SK-N-SH (cell line): ENCODE measurements around the gene SH3BP4. TPM values are rescaled to one million over a fixed set of nuclear protein-coding genes. Genes with fewer than 3 reads are reported as not detected.

Source experiments
- CTCF ChIA-PET: fragments of 300-600, 350-600 bp; formaldehyde crosslinking; extraction: SDS; loops from one replicate; lab custom pipeline; 2021; lab: Yijun Ruan, JAX
- POLR2A ChIA-PET: fragments of 350-600 bp; sonication (Branson Sonifier 250); formaldehyde crosslinking; extraction: SDS; loops from one replicate; lab custom pipeline; 2020; ENCODE audit warnings: antibody characterized with exemption, inconsistent platforms; lab: Yijun Ruan, JAX
- DNase-seq: peaks from one replicate; pipeline ENCODE4 v3.0.0; 2012
- H2AFZ ChIP-seq: fragments of 200-600 bp; sonication (generic); 2 replicates; pipeline ENCODE4 v1.8.1; 2016; ENCODE audit warnings: antibody characterized with exemption, mild to moderate bottlenecking, low read depth
- H3F3A ChIP-seq: fragments of 200-600 bp; sonication (generic); replicated peaks from 2 replicates; pipeline ENCODE3; 2016; ENCODE audit warnings: antibody characterized with exemption, mild to moderate bottlenecking; ENCODE audit not compliant: insufficient read depth
- H3K27ac ChIP-seq, 2 experiments: fragments of 200-500 bp in 1 of 2; fragments of 200-600 bp in 1 of 2; sonication (Bioruptor generic) in 1 of 2; sonication (generic), shearing (Covaris generic) in 1 of 2; 2 replicates each; pipeline versions ENCODE4 v1.5.1 to v1.6.1; 2014 to 2016; ENCODE audit warnings: low read depth in 2 of 2, inconsistent platforms in 1 of 2, low read length in 1 of 2, mild to moderate bottlenecking in 1 of 2, mixed read lengths in 1 of 2
- H3K27me3 ChIP-seq: fragments of 200-600 bp; sonication (generic), shearing (Covaris generic); 2 replicates; pipeline ENCODE4 v1.6.1; 2016; ENCODE audit warnings: mixed run types; ENCODE audit not compliant: insufficient read depth
- H3K36me3 ChIP-seq, 2 experiments: fragments of 200-500 bp in 1 of 2; fragments of 200-600 bp in 1 of 2; sonication (Bioruptor generic) in 1 of 2; sonication (generic) in 1 of 2; replicated peaks in 1 of 2; 2 replicates each; pipeline versions ENCODE3 to v1.5.1; 2014 to 2016; ENCODE audit warnings: low read length in 1 of 2, mild to moderate bottlenecking in 1 of 2; ENCODE audit not compliant: insufficient read depth in 2 of 2, control insufficient read depth in 1 of 2
- H3K4me1 ChIP-seq, 2 experiments: fragments of 200-500 bp in 1 of 2; fragments of 200-600 bp in 1 of 2; sonication (Bioruptor generic) in 1 of 2; sonication (generic), shearing (Covaris generic) in 1 of 2; 2 replicates each; pipeline versions ENCODE4 v1.5.1 to v1.6.1; 2014 to 2016; ENCODE audit warnings: low read depth in 1 of 2, low read length in 1 of 2, mixed run types in 1 of 2; ENCODE audit not compliant: insufficient read depth in 2 of 2, control insufficient read depth in 1 of 2
- H3K4me2 ChIP-seq: fragments of 200-600 bp; sonication (generic), shearing (Covaris generic); 2 replicates; pipeline ENCODE4 v1.6.1; 2017; ENCODE audit warnings: mixed run types
- H3K4me3 ChIP-seq, 2 experiments: fragments of 200-500 bp in 1 of 2; fragments of 200-600 bp in 1 of 2; sonication (Bioruptor generic) in 1 of 2; sonication (generic), shearing (Covaris generic) in 1 of 2; 2 replicates each; pipeline versions ENCODE4 v1.5.1 to v1.8.1; 2014 to 2016; ENCODE audit warnings: low read depth in 2 of 2, inconsistent platforms in 1 of 2, low read length in 1 of 2, mild to moderate bottlenecking in 1 of 2, mixed read lengths in 1 of 2, moderate library complexity in 1 of 2
- H3K79me2 ChIP-seq: fragments of 200-600 bp; sonication (generic); 2 replicates; pipeline ENCODE4 v1.8.1; 2017; ENCODE audit warnings: mild to moderate bottlenecking; ENCODE audit not compliant: insufficient read depth
- H3K9ac ChIP-seq: fragments of 200-600 bp; sonication (generic); 2 replicates; pipeline ENCODE4 v1.6.1; 2017; ENCODE audit warnings: mixed run types
- H3K9me2 ChIP-seq: fragments of 200-600 bp; sonication (generic); 2 replicates; pipeline ENCODE4 v1.6.1; 2017; ENCODE audit warnings: mixed run types
- H3K9me3 ChIP-seq: fragments of 200-600 bp; sonication (generic); 2 replicates; pipeline ENCODE4 v1.6.1; 2017; ENCODE audit warnings: mixed run types, mild to moderate bottlenecking, moderate library complexity
- H4K20me1 ChIP-seq: fragments of 200-600 bp; sonication (generic); 2 replicates; pipeline ENCODE4 v1.6.1; 2017; ENCODE audit warnings: mild to moderate bottlenecking, mixed run types; ENCODE audit not compliant: insufficient read depth
- FOXJ3 ChIP-seq: sonication (generic); formaldehyde crosslinking; IDR thresholded peaks from 2 replicates; pipeline ENCODE4 v1.5.1; 2020; ENCODE audit warnings: mild to moderate bottlenecking, missing genetic modification reagents
- GATA2 ChIP-seq: sonication (generic); formaldehyde crosslinking; IDR thresholded peaks from 2 replicates; pipeline ENCODE4 v1.5.0; 2020; ENCODE audit warnings: mild to moderate bottlenecking, missing genetic modification reagents
- JUND ChIP-seq: IDR thresholded peaks from 2 replicates; pipeline ENCODE4 v1.4.0; 2012
- MEF2A ChIP-seq: IDR thresholded peaks from 2 replicates; pipeline ENCODE4 v1.4.0; 2012; ENCODE audit warnings: low read depth, borderline replicate concordance
- MXI1 ChIP-seq: IDR thresholded peaks from 2 replicates; pipeline ENCODE4 v1.6.1; 2012; ENCODE audit warnings: mild to moderate bottlenecking, low read depth, low read length, improper control_type of control experiment
- NFIC ChIP-seq: IDR thresholded peaks from 2 replicates; pipeline ENCODE4 v1.4.0; 2012; ENCODE audit warnings: borderline replicate concordance
- POLR2AphosphoS5 ChIP-seq: IDR thresholded peaks from 2 replicates; pipeline ENCODE4 v1.6.1; 2012; ENCODE audit warnings: low read depth, low read length
- RAD21 ChIP-seq: IDR thresholded peaks from 2 replicates; pipeline ENCODE4 v1.6.1; 2012; ENCODE audit warnings: mild to moderate bottlenecking, low read length
- RCOR1 ChIP-seq: fragments of 150-350 bp; IDR thresholded peaks from 2 replicates; pipeline ENCODE4 v1.6.1; 2017; ENCODE audit warnings: antibody characterized with exemption, low read length
- RFX5 ChIP-seq: IDR thresholded peaks from 2 replicates; pipeline ENCODE4 v1.6.1; 2012; ENCODE audit warnings: mild to moderate bottlenecking, improper control_type of control experiment, low read length
- RXRA ChIP-seq: IDR thresholded peaks from 2 replicates; pipeline ENCODE4 v1.4.0; 2012; ENCODE audit warnings: low read depth, mild to moderate bottlenecking, borderline replicate concordance
- SIN3A ChIP-seq: IDR thresholded peaks from 2 replicates; pipeline ENCODE4 v1.6.1; 2012; ENCODE audit warnings: low read depth, mild to moderate bottlenecking, low read length, moderate library complexity, borderline replicate concordance
- SMC3 ChIP-seq: IDR thresholded peaks from 2 replicates; pipeline ENCODE4 v1.6.1; 2012; ENCODE audit warnings: low read depth, low read length, improper control_type of control experiment
- TAF1 ChIP-seq: IDR thresholded peaks from 2 replicates; pipeline ENCODE4 v1.6.1; 2012; ENCODE audit warnings: low read depth, mild to moderate bottlenecking, low read length, moderate library complexity, borderline replicate concordance
- TEAD4 ChIP-seq: IDR thresholded peaks from 2 replicates; pipeline ENCODE4 v1.4.0; 2012; ENCODE audit warnings: mild to moderate bottlenecking, borderline replicate concordance; ENCODE audit not compliant: insufficient read depth
- WGBS: methylation state at CpG from one replicate; pipeline ENCODE4 v1.1.6; 2017; ENCODE audit warnings: low lambda C conversion rate; 5-methylcytosine and 5-hydroxymethylcytosine counted together
- polyA plus RNA-seq, 3 experiments: library from polyadenylated mRNA; depleted of rRNA; stranded (reverse); fragments of >200 nt; gene quantifications; 2 replicates each; pipeline ENCODE4 v1.2.3, GENCODE V29; 2012
- TF ChIP-seq, protein P1 (sequence below): IDR thresholded peaks from 2 replicates; pipeline ENCODE4 v1.4.0; 2012; ENCODE audit warnings: low read depth
- TF ChIP-seq, protein P2 (sequence below): fragments of 150-350 bp; IDR thresholded peaks from 2 replicates; pipeline ENCODE4 v1.6.1; 2017; ENCODE audit warnings: antibody characterized with exemption, low read length, low read depth, borderline replicate concordance
- TF ChIP-seq, protein P3 (sequence below): fragments of 150-350 bp; IDR thresholded peaks from 2 replicates; pipeline ENCODE4 v1.6.1; 2016; ENCODE audit warnings: mild to moderate bottlenecking, low read depth, low read length
- TF ChIP-seq, protein P4 (sequence below): fragments of 200-600 bp; sonication (generic); IDR thresholded peaks from 2 replicates; pipeline ENCODE4 v1.6.1; 2017; ENCODE audit warnings: antibody characterized with exemption, mild to moderate bottlenecking, moderate library complexity

SH3BP4 gene
- polyA plus RNA-seq, 1 of the 3 experiments (the other 2 are of a cell fraction), result 27.7 TPM

DNA sequence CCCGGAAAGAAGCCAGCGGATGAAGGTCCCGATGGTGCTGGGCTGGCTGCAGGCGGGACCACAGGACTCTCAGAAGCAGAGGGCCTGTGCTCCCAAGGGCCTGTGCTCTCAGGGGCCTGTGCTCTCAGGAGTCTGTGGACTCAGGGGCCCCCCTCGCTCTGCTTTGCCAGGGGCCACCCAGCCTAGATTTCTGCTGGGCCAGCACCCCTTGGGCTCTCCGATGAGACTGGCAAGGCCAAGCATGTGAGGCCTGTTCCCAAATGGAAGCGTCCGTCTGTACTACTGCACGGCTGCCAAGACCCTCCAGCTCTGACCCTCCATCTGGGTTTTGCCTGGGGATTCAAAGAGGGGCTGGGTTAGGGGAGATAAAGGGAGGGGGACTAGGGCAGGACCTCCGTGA lies 54.6 kb downstream of the SH3BP4 start:
- Histone ChIP-seq H4K20me1 (peaks cover 35% of the 10 kb centered on the region), H3K4me3 (no peak overlapping the region), H3K4me2 (no peak overlapping the region), H2AFZ (no peak overlapping the region), H3F3A (peaks cover 2% of the 10 kb centered on the region), H3K27me3 (no peaks in the 10 kb centered on the region), H3K27ac (no peak overlapping the region), H3K9ac (no peak overlapping the region), H3K36me3 (peaks cover 6 to 16% of the 10 kb centered on the region in 2 experiments), H3K4me1 (peaks cover 0 to 51% of the 10 kb centered on the region in 2 experiments; a peak in 2 of 4 replicates), H3K9me3 (no peaks in the 10 kb centered on the region), H3K79me2 (peaks cover 98% of the 10 kb centered on the region), H3K9me2 (no peaks in the 10 kb centered on the region)
- DNase-seq, result no peak
- 100% methylated on average over 6 of the region's 10 CpGs for whole genome bisulfite sequencing
- ChIA-PET CTCF (interaction anchor here (1.1 to 2.9 kb wide), 5 partner anchors 16 to 111 kb away, joined by 3 to 13 read pairs (median 4); no protein-coding TSS in a partner anchor), POLR2A (interaction anchor here (1.1 kb wide), 1 partner anchor 44 kb away, joined by 3 read pairs; no protein-coding TSS in a partner anchor)
- TF ChIP-seq RAD21 (no peak), SMC3 (no peak), TEAD4 (no peak), FOXJ3 (CRISPR knock-in tag) (no peak), NFIC (no peak), TAF1 (no peak), MXI1 (no peak), JUND (no peak), GATA2 (no peak), RCOR1 (no peak), SIN3A (no peak), RFX5 (no peak), POLR2AphosphoS5 (no peak), MEF2A (no peak), RXRA (no peak)
- TF ChIP-seq, protein P1, sequence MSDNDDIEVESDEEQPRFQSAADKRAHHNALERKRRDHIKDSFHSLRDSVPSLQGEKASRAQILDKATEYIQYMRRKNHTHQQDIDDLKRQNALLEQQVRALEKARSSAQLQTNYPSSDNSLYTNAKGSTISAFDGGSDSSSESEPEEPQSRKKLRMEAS, result no peak
- TF ChIP-seq, protein P2, sequence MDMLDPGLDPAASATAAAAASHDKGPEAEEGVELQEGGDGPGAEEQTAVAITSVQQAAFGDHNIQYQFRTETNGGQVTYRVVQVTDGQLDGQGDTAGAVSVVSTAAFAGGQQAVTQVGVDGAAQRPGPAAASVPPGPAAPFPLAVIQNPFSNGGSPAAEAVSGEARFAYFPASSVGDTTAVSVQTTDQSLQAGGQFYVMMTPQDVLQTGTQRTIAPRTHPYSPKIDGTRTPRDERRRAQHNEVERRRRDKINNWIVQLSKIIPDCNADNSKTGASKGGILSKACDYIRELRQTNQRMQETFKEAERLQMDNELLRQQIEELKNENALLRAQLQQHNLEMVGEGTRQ, result no peak
- TF ChIP-seq, protein P3, sequence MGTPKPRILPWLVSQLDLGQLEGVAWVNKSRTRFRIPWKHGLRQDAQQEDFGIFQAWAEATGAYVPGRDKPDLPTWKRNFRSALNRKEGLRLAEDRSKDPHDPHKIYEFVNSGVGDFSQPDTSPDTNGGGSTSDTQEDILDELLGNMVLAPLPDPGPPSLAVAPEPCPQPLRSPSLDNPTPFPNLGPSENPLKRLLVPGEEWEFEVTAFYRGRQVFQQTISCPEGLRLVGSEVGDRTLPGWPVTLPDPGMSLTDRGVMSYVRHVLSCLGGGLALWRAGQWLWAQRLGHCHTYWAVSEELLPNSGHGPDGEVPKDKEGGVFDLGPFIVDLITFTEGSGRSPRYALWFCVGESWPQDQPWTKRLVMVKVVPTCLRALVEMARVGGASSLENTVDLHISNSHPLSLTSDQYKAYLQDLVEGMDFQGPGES, result no peak
- TF ChIP-seq, protein P4, sequence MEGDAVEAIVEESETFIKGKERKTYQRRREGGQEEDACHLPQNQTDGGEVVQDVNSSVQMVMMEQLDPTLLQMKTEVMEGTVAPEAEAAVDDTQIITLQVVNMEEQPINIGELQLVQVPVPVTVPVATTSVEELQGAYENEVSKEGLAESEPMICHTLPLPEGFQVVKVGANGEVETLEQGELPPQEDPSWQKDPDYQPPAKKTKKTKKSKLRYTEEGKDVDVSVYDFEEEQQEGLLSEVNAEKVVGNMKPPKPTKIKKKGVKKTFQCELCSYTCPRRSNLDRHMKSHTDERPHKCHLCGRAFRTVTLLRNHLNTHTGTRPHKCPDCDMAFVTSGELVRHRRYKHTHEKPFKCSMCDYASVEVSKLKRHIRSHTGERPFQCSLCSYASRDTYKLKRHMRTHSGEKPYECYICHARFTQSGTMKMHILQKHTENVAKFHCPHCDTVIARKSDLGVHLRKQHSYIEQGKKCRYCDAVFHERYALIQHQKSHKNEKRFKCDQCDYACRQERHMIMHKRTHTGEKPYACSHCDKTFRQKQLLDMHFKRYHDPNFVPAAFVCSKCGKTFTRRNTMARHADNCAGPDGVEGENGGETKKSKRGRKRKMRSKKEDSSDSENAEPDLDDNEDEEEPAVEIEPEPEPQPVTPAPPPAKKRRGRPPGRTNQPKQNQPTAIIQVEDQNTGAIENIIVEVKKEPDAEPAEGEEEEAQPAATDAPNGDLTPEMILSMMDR, result no peak
